WTC11 (cell line): ENCODE results near the gene PARK7. TPM values are rescaled to one million over a fixed set of nuclear protein-coding genes. Genes with fewer than 3 reads are reported as not detected.
A peak's percentile ranks its signal among the peaks of the same experiment; 100 is the strongest.

Experiments
- ATAC-seq: fragments of 200-7000 bp; cut with Tn5 transposase; 2 replicates; pipeline ENCODE4 v1.10.0; 2021; ENCODE audit warnings: mild to moderate bottlenecking, moderate library complexity
- CTCF ChIA-PET: fragments of 300-600 bp; sonication (Branson Sonifier 250); formaldehyde crosslinking; loops from one replicate; lab custom pipeline; 2021; ENCODE audit warnings: antibody characterized with exemption; lab: Charles Lee
- POLR2A ChIA-PET: fragments of 350-600 bp; sonication (Branson Sonifier 250); formaldehyde crosslinking; loops from one replicate; lab custom pipeline; 2021; ENCODE audit warnings: antibody characterized with exemption; lab: Charles Lee
- DNase-seq: peaks from one replicate; pipeline ENCODE4 v3.0.0; 2021; ENCODE audit warnings: low spot score
- H3K27ac Mint-ChIP-seq: 2 replicates; pipeline ENCODE4 v1.8.0; 2021; ENCODE audit warnings: mixed read lengths
- H3K27me3 Mint-ChIP-seq: 2 replicates; pipeline ENCODE4 v1.8.0; 2021; ENCODE audit warnings: low read depth, mild to moderate bottlenecking, moderate library complexity, mixed read lengths
- H3K36me3 Mint-ChIP-seq: 2 replicates; pipeline ENCODE4 v1.8.0; 2021; ENCODE audit warnings: mixed read lengths
- H3K4me1 Mint-ChIP-seq: 2 replicates; pipeline ENCODE4 v1.8.0; 2022; ENCODE audit warnings: mixed read lengths
- H3K4me3 Mint-ChIP-seq: 2 replicates; pipeline ENCODE4 v1.8.0; 2021; ENCODE audit warnings: mild to moderate bottlenecking, moderate library complexity, mixed read lengths
- H3K9me3 Mint-ChIP-seq: 2 replicates; pipeline ENCODE4 v1.8.0; 2021; ENCODE audit warnings: mixed read lengths
- ELF4 ChIP-seq: sonication (generic); formaldehyde crosslinking; IDR thresholded peaks from 2 replicates; pipeline ENCODE4 v1.8.1; 2022; ENCODE audit warnings: low read depth, mild to moderate bottlenecking, moderate library complexity, missing genetic modification reagents
- ERG ChIP-seq: fragments of 250-450 bp; sonication (Bioruptor Pico); IDR thresholded peaks from 2 replicates; pipeline ENCODE4 v1.8.0; 2021; ENCODE audit warnings: mild to moderate bottlenecking
- FOXP1 ChIP-seq: sonication (generic); formaldehyde crosslinking; IDR thresholded peaks from 2 replicates; pipeline ENCODE4 v1.8.0; 2022; ENCODE audit warnings: missing genetic modification reagents, mild to moderate bottlenecking, moderate library complexity, borderline replicate concordance
- HMGA2 ChIP-seq: fragments of 250-450 bp; sonication (Bioruptor Pico); IDR thresholded peaks from 2 replicates; pipeline ENCODE4 v1.4.0; 2021; ENCODE audit warnings: mild to moderate bottlenecking, moderate library complexity
- HMGXB4 ChIP-seq: sonication (generic); formaldehyde crosslinking; IDR thresholded peaks from 2 replicates; pipeline ENCODE4 v1.8.1; 2023; ENCODE audit warnings: mild to moderate bottlenecking, moderate library complexity, missing genetic modification reagents
- JAZF1 ChIP-seq: fragments of 250-450 bp; sonication (Bioruptor Pico); IDR thresholded peaks from 2 replicates; pipeline ENCODE4 v1.9.0; 2021; ENCODE audit warnings: moderate library complexity, mild to moderate bottlenecking, inconsistent platforms
- STAT6 ChIP-seq: sonication (generic); formaldehyde crosslinking; conservative IDR thresholded peaks from 2 replicates; pipeline ENCODE4 v1.8.1; 2023; ENCODE audit warnings: mild to moderate bottlenecking, low read depth, missing genetic modification reagents, moderate library complexity
- ZMAT4 ChIP-seq: fragments of 250-450 bp; sonication (Bioruptor Pico); IDR thresholded peaks from 2 replicates; pipeline ENCODE4 v1.9.0; 2021; ENCODE audit warnings: mild to moderate bottlenecking
- ZNF416 ChIP-seq: fragments of 250-450 bp; sonication (Bioruptor Pico); IDR thresholded peaks from 2 replicates; pipeline ENCODE4 v1.9.0; 2021; ENCODE audit warnings: mild to moderate bottlenecking, inconsistent platforms
- ZNF425 ChIP-seq: fragments of 250-450 bp; sonication (Bioruptor Pico); conservative IDR thresholded peaks from 2 replicates; pipeline ENCODE4 v1.9.0; 2021; ENCODE audit warnings: mild to moderate bottlenecking
- ZNF512 ChIP-seq: sonication (generic); formaldehyde crosslinking; IDR thresholded peaks from 2 replicates; pipeline ENCODE4 v1.8.1; 2022; ENCODE audit warnings: missing genetic modification reagents, borderline replicate concordance
- total RNA-seq: library from RNA; stranded (reverse); gene quantifications from 3 replicates; pipeline ENCODE4 v1.2.3, GENCODE V29; 2021

PARK7 gene
- total RNA-seq, 1 experiment from 2014 or later: 337 TPM

- Mint-ChIP-seq H3K4me3 (peak overlapping the region; percentile 26), H3K36me3 (peaks cover 29% of the 10 kb centered on the region), H3K27ac (peak overlapping the region; percentile 76), H3K27me3 (no peaks in the 10 kb centered on the region), H3K4me1 (peaks cover 64% of the 10 kb centered on the region), H3K9me3 (no peaks in the 10 kb centered on the region)
- POLR2A ChIA-PET: interaction anchor here (0.7 kb wide), 1 partner anchor 285 kb away, joined by 4 read pairs; no protein-coding TSS in a partner anchor
- TF ChIP-seq ELF4 (CRISPR knock-in tag): no peak
- no peak for TF ChIP-seq ZNF512 (CRISPR knock-in tag)
- no peak for ATAC-seq
- CTCF ChIA-PET: interaction anchor here (0.6 to 6.8 kb wide), 35 partner anchors 9 to 833 kb away, joined by 3 to 271 read pairs (median 4); partner anchors contain the start of genes ERRFI1 and SLC45A1
- no peak for DNase-seq
Measured at GRCh38 chr1:8016210-8016894, 54.8 kb downstream of the PARK7 start.

- Mint-ChIP-seq H3K4me3 (no peak overlapping the region; the same call in 1 of the 2 replicates), H3K27ac (no peak overlapping the region; the same call in 1 of the 2 replicates), H3K36me3 (peaks cover 27% of the 10 kb centered on the region), H3K4me1 (peaks cover 68% of the 10 kb centered on the region), H3K9me3 (no peaks in the 10 kb centered on the region), H3K27me3 (no peaks in the 10 kb centered on the region)
- DNase-seq (no peak), ATAC-seq (no peak)
- POLR2A ChIA-PET: interaction anchor here (0.7 kb wide), 2 partner anchors 25 to 285 kb away, joined by 3 to 4 read pairs; no protein-coding TSS in a partner anchor
- TF ChIP-seq FOXP1 (CRISPR knock-in tag): no peak
- TF ChIP-seq ZNF425 (CRISPR knock-in tag): no peak
- no peak for TF ChIP-seq ERG (CRISPR knock-in tag)
- TF ChIP-seq HMGXB4: no peak
- no peak for TF ChIP-seq JAZF1
- TF ChIP-seq ZMAT4 (CRISPR knock-in tag): no peak
- TF ChIP-seq STAT6 (CRISPR knock-in tag): no peak
- TF ChIP-seq HMGA2 (CRISPR knock-in tag): no peak
- TF ChIP-seq ZNF416 (CRISPR knock-in tag): no peak
- CTCF ChIA-PET: interaction anchor here (0.5 to 6.8 kb wide), 20 partner anchors 9 to 832 kb away, joined by 3 to 271 read pairs (median 4); no protein-coding TSS in a partner anchor
Measured at GRCh38 chr1:8016895-8017241, 55.4 kb downstream of the PARK7 start.
